Retinal pigment epithelial cell (primary cell): ENCODE data around the gene CEMIP.
A peak's percentile ranks its signal among the peaks of the same experiment; 100 is the strongest.

Source experiments
- DNase-seq: peaks from one replicate; pipeline ENCODE4 v3.0.0-alpha.2; 2010; ENCODE audit warnings: low read depth
- H3K4me3 ChIP-seq: 2 replicates; pipeline ENCODE4 v1.5.1; 2011; ENCODE audit warnings: mild to moderate bottlenecking, low read length, control low read depth, moderate library complexity
- TF ChIP-seq, protein P1 (sequence below): conservative IDR thresholded peaks from 2 replicates; pipeline ENCODE4 v1.5.1; 2011; ENCODE audit warnings: low read depth, low read length, control low read depth, inconsistent platforms

Gene CEMIP

DNA sequence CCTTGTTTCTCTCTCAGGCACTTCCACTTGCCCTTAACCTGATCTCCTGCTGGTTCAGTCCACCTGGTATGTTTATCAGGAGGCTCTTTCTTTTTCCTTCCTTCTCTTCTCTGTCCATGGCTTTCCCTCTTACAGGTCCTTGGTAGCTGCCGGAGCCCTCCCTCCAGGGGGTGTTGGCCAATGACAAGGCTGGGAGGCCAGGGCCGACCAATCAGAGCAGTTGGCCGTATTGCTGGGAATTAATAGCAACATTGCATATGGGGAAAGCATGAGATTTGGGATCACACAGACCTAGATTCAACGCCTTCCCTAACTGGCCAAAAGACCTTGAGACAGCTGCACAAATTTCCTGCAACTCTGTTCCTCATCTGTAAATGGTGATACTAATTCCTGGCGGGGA lies 62.4 kb downstream of the CEMIP start:
- TF ChIP-seq, protein P1, sequence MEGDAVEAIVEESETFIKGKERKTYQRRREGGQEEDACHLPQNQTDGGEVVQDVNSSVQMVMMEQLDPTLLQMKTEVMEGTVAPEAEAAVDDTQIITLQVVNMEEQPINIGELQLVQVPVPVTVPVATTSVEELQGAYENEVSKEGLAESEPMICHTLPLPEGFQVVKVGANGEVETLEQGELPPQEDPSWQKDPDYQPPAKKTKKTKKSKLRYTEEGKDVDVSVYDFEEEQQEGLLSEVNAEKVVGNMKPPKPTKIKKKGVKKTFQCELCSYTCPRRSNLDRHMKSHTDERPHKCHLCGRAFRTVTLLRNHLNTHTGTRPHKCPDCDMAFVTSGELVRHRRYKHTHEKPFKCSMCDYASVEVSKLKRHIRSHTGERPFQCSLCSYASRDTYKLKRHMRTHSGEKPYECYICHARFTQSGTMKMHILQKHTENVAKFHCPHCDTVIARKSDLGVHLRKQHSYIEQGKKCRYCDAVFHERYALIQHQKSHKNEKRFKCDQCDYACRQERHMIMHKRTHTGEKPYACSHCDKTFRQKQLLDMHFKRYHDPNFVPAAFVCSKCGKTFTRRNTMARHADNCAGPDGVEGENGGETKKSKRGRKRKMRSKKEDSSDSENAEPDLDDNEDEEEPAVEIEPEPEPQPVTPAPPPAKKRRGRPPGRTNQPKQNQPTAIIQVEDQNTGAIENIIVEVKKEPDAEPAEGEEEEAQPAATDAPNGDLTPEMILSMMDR, result no peak
- H3K4me3 ChIP-seq, result no peak overlapping the region
- DNase-seq, result no peak

DNA sequence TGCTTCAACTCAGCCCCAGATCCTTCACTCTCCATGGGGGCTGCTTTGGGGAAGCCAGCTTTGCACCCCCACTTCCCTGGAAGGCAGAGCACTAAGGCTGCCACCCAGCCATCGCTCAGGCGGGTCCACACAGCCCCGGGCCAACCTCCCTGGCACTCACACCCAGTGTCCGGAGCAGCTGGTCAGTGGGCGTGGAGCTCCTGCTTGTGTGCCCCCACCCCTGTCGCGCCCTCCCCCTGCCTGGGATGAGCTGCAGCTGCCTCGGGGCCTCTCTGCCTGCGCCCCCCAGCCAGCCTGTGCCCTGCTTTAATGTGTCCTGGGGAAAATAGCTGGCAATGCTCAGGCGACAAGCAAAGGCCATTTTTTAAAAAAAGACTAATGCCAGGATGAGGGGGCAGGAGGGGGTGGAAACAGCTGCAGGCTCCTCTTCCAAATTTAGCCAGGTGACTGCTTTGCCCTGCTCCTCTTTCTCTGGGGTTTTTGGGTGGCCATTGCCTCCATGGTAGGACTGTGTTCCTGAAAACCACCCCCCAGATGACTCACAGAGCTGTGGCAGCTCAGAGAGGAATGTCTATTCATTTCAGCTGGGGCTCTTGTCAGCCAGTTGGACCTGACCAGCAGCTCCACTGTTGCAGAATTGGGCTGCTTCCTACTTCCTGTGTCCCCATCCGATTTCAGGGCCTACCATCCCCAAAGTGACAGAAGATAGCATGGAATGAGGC lies 65.0 kb downstream of the CEMIP start:
- TF ChIP-seq, protein P1, result no peak
- DNase-seq, result no peak
- H3K4me3 ChIP-seq, result no peak overlapping the region

DNA sequence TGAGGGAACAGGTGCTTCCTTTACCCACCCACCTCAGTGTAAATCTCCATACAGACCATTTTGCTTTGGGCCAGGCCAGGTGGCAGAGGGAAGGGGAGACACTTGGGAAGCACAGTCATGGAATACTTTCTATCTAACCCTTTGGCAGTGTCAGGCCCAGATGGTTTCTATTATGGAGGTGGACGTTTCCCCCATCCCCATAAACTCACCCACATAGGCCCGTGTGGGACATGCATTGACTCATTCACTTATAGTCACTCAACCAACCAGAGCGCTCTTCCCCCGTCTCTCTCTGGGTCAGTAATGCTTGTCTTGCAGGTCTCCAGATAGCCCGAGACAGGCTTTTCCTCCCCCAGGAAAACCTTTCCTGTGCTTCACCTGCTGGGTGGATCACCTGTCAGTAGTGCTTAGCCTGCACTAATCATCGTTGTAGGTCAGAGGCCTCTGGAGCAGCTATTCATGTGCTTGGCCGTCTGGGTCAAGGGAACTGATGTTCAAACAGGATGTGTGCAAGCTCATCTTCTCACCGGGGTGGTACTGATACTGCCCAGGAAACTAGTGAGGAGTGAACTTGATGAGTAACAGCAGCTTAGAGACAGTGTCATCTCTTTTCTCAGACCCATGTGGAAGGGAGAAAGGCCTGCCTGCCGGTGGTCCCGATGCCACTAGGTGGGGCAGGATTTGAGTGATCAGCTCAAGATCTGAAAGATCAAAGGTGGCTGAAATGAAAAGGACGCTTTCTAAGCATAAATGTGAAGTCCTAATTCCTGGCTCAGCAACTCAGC lies 67.1 kb downstream of the CEMIP start:
- no peak overlapping the region for H3K4me3 ChIP-seq
- DNase-seq, result no peak
- TF ChIP-seq, protein P1, result no peak

DNA sequence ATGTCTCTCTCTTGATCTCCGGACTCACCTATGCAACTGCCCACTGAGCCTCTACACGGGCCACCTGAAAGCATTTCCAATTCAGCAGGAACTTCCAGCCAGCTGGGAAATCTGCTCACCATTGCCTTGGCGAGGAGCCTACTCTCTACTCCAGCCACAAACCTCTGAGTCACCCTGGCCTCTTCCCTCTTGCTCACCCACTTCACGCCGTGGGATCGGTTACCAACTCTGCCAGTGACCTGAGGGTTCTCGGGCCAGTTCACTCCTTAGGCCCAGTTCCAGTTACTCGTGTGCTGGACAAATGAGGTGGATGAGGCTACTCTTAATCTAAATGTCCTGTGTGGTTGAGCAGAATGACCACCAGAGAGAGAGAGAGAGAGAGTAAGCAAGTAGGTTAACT lies 70.1 kb downstream of the CEMIP start:
- TF ChIP-seq, protein P1, result no peak
- DNase-seq, result peak; percentile 40
- no peak overlapping the region for H3K4me3 ChIP-seq

DNA sequence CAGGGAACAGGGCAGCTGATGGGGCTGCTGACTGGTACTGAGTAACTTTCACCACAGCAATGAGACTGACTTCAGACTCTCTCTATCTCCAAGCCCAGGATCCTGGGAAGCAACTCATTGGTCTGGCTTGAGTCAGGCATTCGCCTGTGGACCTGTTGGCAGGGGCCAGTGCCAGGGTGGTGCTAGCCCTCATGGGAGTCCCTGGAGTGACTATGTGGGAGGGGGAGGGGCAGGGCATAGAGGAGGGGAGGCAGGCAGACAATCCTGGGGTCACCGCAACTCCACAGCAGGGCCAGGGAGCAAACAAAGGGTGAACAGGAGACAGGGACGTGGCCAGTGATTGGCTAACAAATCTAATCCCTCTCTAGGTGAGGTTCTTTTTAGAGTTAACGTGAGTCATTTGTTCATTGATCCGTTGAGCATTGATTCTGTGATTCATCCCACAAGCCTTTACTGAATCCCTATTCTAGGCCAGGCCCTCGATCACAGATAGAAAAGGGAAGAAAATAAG lies 71.8 kb downstream of the CEMIP start:
- TF ChIP-seq, protein P1, result no peak
- DNase-seq, result no peak
- no peak overlapping the region for H3K4me3 ChIP-seq

DNA sequence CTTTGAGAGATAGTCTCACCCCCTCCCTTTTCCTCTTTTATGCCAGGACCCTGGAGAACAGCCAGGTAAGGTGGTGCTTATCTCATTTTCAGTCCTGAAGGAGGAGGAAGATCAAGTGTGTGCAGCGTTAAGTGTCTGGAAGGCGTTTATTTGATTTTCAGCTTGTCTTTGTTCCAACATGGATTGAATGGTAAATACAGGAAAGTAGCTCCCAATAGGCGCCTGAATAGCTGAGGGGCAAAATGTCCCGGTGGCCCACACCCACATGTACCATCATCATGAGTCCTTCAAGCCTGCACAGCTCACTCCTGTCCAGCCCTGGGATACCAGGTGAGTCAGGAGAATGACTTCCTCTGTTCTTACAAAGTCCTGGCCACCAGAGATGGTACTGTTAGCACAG lies 73.5 kb downstream of the CEMIP start:
- TF ChIP-seq, protein P1, result no peak
- no peak overlapping the region for H3K4me3 ChIP-seq
- DNase-seq, result no peak
